HG03060 (cell line): ENCODE results near the gene ZNF780B.

Source experiments
- ATAC-seq: cut with Tn5 transposase; IDR thresholded peaks from one replicate; pipeline ENCODE4 v1.9.1; 2021; ENCODE audit warnings: low read depth, moderate number of reproducible peaks; ENCODE audit not compliant: unreplicated experiment

ZNF780B gene

DNA sequence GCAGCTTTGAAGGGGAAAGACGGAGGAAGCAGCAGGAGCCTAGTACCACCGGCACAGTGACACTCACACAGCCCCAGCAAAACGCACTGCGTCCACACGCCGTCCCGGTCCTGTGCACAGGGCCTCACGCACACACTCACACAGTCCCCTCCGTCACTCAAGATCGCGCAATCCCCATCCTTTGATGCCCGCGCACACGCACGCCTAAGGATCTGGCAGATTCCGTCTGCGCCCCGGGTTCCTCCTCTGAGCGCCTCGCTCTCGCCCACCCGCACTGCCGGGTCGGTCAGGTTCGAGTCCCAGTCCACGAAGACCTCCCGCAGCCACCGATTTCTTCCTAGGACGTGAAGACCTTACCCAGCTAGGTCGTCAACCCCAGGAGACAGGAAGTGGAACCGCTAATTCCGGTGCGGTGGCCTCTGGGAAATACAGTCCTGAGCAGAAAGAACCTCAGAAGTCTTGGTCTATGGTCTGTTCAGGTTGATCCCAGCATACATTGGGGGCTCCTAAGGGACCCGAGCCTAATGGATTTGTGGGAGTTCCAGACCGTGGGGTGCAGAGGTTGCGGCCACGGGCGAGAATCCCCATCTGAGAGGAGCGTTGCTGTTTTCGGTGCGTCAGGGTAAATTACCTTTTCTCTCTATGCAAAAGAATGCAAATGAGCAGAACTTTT, at the start of gene ZNF780B:
ZNF780B (minus strand) TSS at position 400 of the 673 bp plus-strand sequence. CDS start 5,899 bp downstream, outside the sequence.
- ATAC-seq: no peak

DNA sequence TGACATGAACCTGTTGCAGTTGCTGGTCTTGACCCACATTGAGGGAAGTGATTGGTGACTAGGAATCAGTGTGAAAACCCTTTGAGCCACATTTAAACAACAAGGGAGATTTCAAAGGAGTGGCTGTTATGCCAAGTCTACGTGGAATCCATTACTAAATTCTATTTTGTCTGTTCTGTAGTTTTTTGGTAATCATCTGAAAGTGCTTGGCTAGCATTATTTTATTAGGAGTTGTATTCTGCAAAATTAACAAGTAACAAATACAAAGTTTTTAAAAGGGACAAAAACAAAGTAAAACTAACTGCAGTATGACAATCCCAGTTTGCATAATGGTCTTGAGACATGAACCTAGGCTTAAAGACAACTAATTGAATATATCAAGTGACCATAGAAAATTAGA, 48.7 kb upstream of the ZNF780B start:
- no peak for ATAC-seq

DNA sequence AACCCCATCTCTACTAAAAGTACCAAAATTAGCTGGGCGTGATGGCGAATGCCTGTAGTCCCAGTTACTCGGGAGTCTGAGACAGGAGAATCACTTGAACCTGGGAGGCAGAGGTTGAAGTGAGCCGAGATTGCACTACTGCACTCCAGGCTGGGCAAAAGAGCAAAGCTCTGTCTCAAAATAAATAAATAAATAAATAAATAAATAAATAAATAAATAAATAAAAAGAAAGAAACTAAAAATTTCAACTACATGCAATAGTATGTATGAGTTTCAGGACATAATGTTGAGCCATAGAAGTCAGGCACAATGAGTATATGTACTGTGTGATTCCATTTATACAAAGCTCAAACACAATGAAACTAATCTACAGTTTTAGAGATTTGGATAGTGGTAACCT, 47.6 kb upstream of the ZNF780B start:
- ATAC-seq: no peak

DNA sequence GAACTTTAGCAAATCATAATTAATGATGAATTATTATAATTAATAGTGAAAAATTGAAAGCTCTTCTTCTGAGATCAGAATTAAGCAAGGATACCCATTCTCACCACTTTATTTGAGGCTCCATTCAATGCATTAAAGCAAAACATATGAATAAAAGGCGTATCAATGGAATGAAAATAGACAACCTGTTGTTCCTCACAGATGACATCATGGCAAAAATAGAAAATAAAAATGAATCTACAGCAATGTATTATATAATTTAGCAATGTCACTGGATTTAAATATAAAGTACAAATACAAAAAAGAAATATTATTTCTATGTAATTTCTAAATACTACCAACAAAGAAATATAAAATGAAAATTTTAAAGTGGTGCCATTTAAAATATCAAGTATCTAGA, 45.8 kb upstream of the ZNF780B start:
- ATAC-seq: no peak

DNA sequence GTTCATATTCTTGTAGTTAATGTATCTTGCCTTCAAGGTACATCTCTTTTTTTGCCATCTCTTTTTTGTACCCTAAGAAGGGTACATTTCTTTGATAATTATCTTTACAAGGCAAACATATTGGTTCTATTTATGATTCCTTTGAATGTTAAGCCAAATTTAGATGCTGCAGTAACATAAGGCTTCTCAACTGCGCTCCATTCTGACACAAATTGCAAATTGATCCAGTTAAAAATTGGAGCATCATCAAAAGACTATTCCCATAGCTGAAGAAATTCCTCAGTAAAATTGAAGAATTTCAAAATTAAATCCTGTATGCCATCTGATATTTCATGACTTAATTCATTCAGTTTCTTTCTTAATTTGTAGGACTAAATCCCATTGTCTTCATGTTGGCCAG, 37.4 kb upstream of the ZNF780B start:
- ATAC-seq: no peak

DNA sequence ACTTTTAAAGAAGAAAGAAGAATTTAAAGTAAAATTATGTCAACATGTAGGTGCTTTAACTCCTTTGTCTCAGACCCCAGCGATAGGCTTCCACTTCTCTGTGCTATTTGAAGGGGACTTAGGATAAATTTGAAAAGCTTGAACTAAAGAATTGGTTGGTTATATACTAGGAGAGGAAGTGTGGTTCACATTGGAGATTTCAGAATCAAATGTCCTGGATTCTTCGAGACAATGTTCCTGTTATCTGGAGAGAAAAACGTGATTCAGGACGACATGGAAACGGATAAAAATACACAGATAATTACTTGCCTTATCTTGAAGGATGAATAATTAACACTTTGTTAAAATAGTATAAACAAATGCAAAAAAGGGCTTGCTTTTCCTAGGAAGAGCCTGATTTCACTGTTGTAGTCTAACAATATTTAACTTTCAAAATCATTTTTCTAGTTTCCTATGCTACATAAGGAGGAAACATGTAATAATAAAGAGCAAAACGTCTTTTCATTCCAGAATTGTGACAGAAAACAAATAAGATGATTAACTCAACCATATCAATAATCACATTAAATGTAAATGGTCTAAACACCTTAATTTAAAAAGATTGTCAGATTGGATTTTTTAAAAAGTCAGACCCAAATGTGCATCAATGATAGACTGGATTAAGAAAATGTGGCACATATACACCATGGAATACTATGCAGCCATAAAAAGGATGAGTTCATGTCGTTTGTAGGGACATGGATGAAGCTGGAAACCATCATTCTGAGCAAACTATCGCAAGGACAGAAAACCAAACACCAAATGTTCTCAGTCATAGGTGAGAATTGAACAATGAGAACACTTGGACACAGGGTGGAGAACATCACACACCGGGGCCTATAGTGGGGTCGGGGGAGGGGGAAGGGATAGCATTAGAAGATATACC, 35.4 kb upstream of the ZNF780B start:
- no peak for ATAC-seq

DNA sequence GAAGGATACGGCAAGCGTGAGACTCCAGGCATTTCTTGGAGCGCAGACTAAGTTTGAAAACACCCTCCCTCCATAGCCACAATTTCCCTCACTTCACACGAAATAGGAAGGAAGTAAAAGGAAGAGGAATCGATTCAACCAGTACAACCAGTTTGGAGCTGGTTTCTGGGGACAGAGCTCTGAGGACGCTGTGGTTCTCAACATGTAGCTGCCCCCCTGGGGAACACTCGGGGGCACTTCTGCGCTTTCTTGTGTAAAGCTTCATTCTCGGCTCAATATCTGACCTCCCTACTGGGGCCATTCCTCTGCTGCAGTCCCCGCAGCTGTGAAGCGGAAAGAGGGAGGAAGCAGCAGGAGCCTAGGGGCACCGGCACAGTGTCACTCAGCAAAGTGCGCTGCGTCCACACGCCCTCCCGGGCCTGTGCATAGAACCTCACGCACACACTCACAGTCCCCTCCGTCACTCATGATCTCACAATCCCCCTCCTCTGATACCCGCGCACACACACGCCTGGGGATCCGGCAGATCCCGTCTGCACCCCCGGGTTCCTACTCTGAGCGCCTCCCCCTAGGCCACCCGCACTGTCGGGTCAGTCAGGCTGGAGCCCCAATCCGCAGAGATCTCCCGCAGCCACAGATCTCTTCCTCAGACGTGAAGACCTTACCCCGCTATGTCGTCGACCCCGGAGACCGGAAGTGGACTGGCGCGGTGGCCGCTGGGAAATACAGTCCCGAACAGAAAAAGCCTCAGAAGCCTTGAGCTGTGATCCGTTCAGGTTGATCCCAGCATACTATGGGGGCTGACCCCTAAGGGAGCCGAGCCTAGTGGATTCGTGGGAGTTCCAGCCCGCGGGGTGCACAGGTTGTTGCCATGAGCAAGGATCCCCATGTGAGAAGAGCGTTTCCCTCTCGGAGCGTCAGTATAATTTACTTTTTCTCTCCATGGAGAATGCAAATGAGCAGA, 34.5 kb upstream of the ZNF780B start, which contains the start of gene ZNF780A:
ZNF780A (minus strand) TSS at position 703 of the 964 bp plus-strand sequence. CDS start 6,190 bp downstream, outside the sequence.
- ATAC-seq: peak; percentile 66

DNA sequence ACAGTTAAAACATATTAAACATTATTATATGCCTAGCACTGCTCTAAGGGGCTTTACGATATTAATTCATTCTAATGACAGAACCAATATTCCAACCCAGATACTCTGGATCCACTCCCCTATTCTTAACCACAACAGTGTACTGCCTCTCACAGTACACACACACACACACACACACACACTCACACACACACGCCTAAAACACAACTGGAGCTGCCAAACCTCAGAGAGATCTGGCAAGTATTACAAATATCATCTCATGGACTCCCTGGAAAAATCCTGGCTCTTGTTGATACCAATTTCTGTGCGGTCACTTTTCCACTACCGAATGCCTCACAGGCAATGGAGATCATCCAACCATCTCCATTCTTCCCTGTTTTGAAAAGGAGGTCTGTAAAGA, 33.4 kb upstream of the ZNF780B start:
- ATAC-seq: no peak

DNA sequence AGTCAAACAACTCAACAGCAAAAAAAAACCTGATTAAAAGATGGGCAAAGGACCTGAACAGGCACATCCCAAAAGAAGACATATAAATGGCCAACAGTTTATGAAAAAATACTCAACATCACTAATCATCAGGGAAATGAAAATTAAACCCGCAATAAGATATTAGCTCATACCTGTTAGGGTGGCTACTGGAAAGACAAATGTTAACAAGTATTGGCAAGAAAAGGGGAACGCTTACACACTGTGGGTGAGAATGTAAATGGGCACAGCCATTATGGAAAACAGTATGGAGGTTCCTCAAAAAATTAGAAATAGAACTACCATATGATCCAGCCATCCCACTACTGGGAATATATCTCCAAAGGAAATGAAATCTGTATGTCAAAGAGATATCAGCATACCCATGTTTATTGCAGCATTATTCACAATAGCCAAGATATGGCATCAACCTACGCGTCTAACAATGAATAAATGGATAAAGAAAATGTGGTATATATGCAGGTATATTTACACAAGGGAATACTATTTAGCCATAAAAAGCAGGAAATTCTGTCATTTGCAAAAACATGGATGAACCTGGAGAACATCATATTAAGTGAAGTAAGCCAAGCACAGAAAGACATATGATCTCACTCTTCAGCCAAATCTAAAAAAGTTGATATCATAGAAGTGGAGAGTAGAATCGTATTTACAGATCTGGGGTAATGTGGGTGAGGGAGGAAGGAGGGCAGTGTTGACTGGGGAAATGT, 32.4 kb upstream of the ZNF780B start:
- no peak for ATAC-seq

DNA sequence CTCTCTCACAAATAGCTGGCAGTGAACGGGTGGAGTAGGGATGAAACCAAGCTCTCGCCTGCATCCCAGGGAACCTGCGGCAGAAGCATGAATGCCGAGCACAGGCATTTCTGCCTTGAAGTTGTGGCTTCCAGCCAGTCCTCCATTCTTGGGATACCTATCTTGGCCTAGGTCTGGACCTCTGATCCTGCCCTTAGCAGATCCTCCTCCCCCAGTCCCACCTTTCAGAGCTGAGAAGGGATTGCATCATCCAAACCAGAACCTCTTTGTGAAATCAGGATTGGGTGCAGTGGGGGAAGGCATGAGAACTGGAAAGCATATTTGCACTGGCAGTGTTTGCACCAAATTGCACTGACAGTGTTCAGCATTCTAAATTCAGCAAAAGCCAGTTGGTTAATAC, 28.9 kb upstream of the ZNF780B start:
- no peak for ATAC-seq

DNA sequence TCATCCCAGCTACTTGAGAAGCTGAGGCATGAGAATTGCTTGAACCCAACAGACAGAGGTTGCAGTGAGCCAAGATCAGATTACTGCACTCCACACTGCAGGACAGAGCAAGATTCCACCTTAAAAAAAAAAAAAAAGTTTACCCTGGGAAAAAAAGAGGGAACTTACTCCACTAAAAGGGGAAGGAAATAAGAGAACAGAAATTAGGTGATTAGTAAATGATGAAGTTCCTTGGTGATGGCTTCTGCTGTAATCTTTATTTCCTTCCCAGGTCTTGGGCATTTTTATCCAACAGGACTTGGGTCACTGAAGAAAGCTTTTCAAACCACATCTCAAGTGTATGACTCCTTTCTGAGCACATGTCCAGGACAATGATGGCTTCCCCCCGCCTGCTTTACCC, 25.4 kb upstream of the ZNF780B start:
- no peak for ATAC-seq

DNA sequence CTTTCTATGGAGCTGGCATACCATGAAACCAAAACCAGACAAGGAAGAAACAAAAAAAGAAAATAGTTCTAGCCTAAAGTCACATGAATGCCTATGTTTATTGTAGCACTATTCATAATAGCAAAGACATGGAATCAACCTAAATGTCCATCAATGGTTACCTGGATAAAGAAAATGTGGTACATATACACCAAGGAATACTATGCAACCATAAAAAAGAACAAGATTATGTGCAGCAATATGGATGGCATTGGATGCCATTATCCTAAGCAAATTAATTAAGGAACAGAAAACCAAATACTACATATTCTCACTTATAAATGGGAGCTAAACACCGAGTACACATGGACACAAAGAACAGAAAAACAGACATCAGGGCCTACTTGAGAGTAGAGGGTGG, 24.3 kb upstream of the ZNF780B start:
- ATAC-seq: no peak

DNA sequence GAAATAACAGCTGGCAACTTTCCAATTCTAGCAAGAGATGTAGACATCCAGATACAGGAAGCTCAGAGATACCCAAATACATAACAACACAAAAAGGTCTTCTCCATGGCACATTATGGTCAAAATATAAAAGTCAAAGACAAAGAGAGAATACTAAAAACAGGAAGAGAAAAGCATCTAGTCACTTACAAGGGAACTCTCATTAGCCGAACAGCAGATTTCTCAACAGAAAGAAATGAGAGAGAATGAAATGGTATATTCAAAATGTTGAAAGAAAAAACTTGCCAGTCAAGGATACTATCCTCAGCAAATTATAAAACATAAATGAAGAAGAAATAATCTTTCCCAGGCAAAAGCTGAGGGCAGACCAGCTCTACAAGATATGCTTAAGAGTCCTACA, 22.3 kb upstream of the ZNF780B start:
- ATAC-seq: no peak

DNA sequence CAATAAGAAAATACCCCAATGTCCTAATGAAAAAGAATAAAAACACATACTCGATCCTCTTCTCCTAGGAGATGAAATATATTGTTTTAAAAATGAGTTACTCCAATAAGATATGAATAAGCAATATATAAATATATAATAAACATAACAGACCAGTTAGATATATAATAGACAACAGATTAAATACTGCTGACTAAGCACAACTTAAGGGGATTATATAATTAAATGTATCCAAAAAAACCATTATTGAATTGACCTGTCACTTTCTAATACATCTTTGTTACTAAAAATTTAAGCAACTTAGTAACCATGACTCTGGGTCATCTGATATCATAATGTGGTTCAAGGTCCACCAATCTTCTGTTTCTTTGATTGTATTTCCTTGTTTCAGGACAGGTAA, 14.0 kb upstream of the ZNF780B start:
- ATAC-seq: no peak

DNA sequence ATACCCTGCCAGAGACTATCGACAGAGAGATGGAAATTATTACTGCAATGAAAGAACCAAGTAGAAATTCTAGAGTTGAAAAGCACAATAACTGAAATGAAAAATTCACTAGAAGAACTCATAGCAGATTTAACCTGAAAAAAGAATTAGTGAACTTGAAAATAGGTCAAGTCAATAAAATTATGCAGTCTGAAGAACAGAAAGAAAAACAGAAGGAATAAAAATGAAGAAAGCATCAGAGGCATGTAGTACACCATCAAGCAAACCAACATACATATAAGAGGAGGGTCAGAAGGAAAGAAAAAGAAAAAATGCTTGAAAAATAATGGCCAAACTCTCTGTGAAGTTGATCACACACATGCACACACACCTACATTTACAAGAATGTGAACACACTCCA, 3.6 kb upstream of the ZNF780B start:
- ATAC-seq: no peak

DNA sequence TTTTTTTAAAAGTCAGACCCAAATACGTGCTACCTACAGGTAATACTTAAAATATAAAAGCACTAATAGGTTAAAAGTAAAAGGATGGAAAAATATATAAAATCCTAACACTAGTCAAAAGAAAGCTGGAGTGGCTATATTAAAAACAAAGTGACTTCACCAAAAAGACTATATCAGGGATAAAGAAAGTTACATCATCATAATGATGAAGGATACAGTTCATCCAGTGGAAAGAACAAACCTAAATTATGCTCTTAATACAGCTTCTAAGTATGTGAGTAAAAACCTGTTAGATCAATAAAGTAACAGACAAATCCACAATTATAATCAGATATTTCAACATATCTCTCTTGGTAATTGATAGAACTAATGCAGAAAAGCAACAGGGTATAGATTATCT, 1.1 kb upstream of the ZNF780B start:
- ATAC-seq: no peak

DNA sequence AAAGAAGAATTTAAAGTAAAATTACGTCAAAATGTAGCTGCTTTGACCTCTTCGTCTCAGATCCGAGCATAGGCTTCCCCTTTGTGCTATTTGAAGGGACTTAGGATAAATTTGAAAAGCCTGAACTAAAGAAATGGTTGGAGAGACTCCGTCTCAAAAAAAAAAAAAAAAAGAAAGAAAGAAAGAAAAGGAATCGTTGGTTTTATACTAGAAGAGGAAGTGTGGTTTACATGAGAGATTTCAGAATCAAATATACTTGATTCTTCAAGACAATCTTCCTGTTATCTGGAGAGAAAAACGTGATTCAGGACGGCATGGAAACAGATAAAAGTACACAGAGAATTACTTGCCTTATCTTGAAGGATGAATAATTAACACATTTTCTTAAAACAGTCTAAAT, 474 bp upstream of the ZNF780B start:
- ATAC-seq: no peak

DNA sequence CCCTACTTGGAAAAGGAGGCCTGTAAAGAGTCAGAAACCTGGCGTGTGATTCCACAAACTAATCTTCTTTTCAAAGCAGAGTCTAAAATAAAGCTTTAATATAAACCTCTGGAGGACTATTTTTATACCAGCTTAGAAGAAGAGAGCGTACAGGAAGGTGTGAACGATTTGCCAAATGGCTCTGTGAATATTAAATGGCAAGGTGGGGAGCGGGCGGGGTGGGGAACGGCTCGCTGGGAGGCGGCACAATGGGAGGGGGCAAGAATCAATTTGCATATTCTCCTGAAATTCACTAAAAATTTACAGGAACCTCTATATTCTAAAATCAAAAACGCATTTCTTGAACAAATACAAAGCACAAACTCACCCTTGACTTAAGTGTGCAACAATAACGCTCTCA, 982 bp downstream of the ZNF780B start:
- no peak for ATAC-seq

DNA sequence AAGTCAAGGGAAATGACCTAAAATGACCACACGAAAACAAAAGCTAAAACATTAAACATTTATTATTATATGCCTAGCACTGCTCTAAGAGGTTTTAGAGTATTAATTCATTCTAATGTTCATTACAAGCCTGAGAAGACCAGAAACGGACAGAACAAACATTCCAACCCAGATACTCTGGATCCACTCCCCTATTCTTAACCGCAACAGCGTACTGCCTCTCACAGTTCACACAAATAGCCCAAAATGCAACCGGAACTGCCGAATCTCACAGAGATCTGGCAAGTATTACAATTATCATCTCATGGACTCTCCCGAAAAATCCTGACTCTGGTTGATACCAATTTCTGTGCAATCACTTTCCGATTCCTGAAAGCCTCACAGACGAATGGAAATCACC, 1.4 kb downstream of the ZNF780B start:
- no peak for ATAC-seq

DNA sequence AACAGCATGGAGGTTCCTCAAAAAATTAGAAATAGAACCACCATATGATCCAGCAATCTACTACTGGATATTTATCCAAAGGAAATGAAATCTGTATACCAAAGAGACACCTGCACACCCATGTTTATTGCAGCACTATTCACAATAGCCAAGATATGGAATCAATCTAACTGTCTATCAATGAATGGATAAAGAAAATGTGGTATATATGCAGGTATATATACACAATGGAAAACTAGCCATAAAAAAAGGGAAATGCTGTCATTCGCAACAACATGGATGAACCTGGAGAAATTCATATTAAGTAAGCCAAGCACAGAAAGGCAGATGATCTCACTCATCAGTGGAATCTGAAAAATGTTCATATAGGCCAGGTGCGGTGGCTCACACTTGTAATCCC, 2.5 kb downstream of the ZNF780B start:
- ATAC-seq: no peak
